Ovary (tissue), 3 donors: ENCODE results near the gene CD1D.

Source experiments
- CTCF ChIP-seq, 3 donors: fragments of 450-650 bp in 2 of 3; fragments of 200-600 bp in 1 of 3; IDR thresholded peaks; one replicate each; pipeline versions ENCODE4 v1.5.1 to v1.8.0; 2016 to 2022; ENCODE audit warnings: antibody characterized with exemption in 3 of 3, mild to moderate bottlenecking in 1 of 3
- EP300 ChIP-seq: sonication (generic); formaldehyde crosslinking; IDR thresholded peaks from one replicate; pipeline ENCODE4 v1.6.1; 2017; ENCODE audit warnings: antibody characterized with exemption
- POLR2A ChIP-seq: fragments of 450-650 bp; IDR thresholded peaks from one replicate; pipeline ENCODE4 v1.6.1; 2017; ENCODE audit warnings: antibody characterized with exemption, mild to moderate bottlenecking, moderate library complexity
- donor health status: DM: no; HTN: no; CAD: no.

GRCh38 chr1:158208586-158209116 is 28.0 kb downstream of the CD1D start:
- TF ChIP-seq CTCF (IDR thresholded peaks at IDR 0.05) (no peak), POLR2A (no peak), EP300 (no peak)
